ENCODE measurements around the gene PLCH1. TPM values are rescaled to one million over a fixed set of nuclear protein-coding genes. Genes with fewer than 3 reads are reported as not detected.

The PLCH1 gene
- total and polyA plus RNA-seq, 7 experiments from 2014 or later: 0.56 TPM; not detected in 6

- Mint-ChIP-seq H3K36me3 (no peaks in the 10 kb centered on the region), H3K27ac (no peak overlapping the region), H3K4me3 (no peak overlapping the region), H3K9me3 (no peaks in the 10 kb centered on the region), H3K27me3 (peaks cover 51 to 67% (median 66%) of the 10 kb centered on the region in 5 donors), H3K4me1 (peaks cover 12 to 27% (median 22%) of the 10 kb centered on the region in 7 donors)
- ATAC-seq (no peak), DNase-seq (no peak)
- H3K9me3 ChIP-seq (ENCODE audit: control insufficient read depth in 2 of 3, low read length in 3 of 3): no peaks in the 10 kb centered on the region
- H3K27me3 ChIP-seq (ENCODE audit: control insufficient read depth in 2 of 2, insufficient read depth in 2 of 2, low read length in 2 of 2): peaks cover 5 to 11% of the 10 kb centered on the region in 2 donors
- H3K27ac ChIP-seq (ENCODE audit: low read depth, low read length): no peak overlapping the region
- H3K4me3 ChIP-seq (ENCODE audit: low read length): no peak overlapping the region
- ChIA-PET CTCF (interaction anchor here (0.7 kb wide), 1 partner anchor 12 kb away, joined by 4 read pairs; no protein-coding TSS in a partner anchor), POLR2A (no interaction called here)
- peaks cover 5 to 13% of the 10 kb centered on the region in 2 donors for H3K4me1 ChIP-seq (ENCODE audit: control insufficient read depth in 2 of 2, insufficient read depth in 2 of 2, low read length in 2 of 2)
- intact Hi-C loops (cut with micrococcal nuclease): loop anchor here in 1 of 2 donors (5.0 kb wide), 1 partner anchor 66 kb away; the partner anchor contains the start of gene C3orf33
- H3K36me3 ChIP-seq (ENCODE audit: control insufficient read depth in 2 of 3, insufficient read depth in 3 of 3, low read length in 3 of 3): no peaks in the 10 kb centered on the region
These were observed 3.3 kb downstream of the PLCH1 start for GRCh38 chr3:155741603-155742002.

GRCh38 chr3:155741101-155741500 lies 3.8 kb downstream of the PLCH1 start:
- no peak overlapping the region for H3K4me3 Mint-ChIP-seq
- peaks cover 11 to 26% (median 22%) of the 10 kb centered on the region in 7 donors for H3K4me1 Mint-ChIP-seq
- no peak for DNase-seq
- H3K27me3 Mint-ChIP-seq: peaks cover 47 to 66% (median 64%) of the 10 kb centered on the region in 5 donors
- peaks cover 5 to 11% of the 10 kb centered on the region in 2 donors for H3K27me3 ChIP-seq (ENCODE audit: control insufficient read depth in 2 of 2, insufficient read depth in 2 of 2, low read length in 2 of 2)
- ATAC-seq: no peak
- POLR2A ChIA-PET: no interaction called here
- no peak overlapping the region for H3K27ac Mint-ChIP-seq
- H3K9me3 ChIP-seq (ENCODE audit: control insufficient read depth in 2 of 3, low read length in 3 of 3): no peaks in the 10 kb centered on the region
- no peaks in the 10 kb centered on the region for H3K36me3 ChIP-seq (ENCODE audit: control insufficient read depth in 2 of 3, insufficient read depth in 3 of 3, low read length in 3 of 3)
- peaks cover 5 to 13% of the 10 kb centered on the region in 2 donors for H3K4me1 ChIP-seq (ENCODE audit: control insufficient read depth in 2 of 2, insufficient read depth in 2 of 2, low read length in 2 of 2)
- H3K9me3 Mint-ChIP-seq: no peaks in the 10 kb centered on the region
- no peak overlapping the region for H3K4me3 ChIP-seq (ENCODE audit: low read length)
- intact Hi-C loops (cut with micrococcal nuclease): loop anchor here in 1 of 2 donors (5.0 kb wide), 1 partner anchor 66 kb away; the partner anchor contains the start of gene C3orf33
- H3K27ac ChIP-seq (ENCODE audit: low read depth, low read length): no peak overlapping the region
- H3K36me3 Mint-ChIP-seq: no peaks in the 10 kb centered on the region
- CTCF ChIA-PET: no interaction called here

GRCh38 chr3:155739154-155739553 lies 5.7 kb downstream of the PLCH1 start:
- Mint-ChIP-seq H3K9me3 (no peaks in the 10 kb centered on the region), H3K27me3 (peaks cover 46 to 64% (median 54%) of the 10 kb centered on the region in 5 donors), H3K27ac (no peak overlapping the region), H3K36me3 (no peaks in the 10 kb centered on the region), H3K4me1 (peaks cover 4 to 13% (median 12%) of the 10 kb centered on the region in 7 donors), H3K4me3 (no peak overlapping the region)
- Histone ChIP-seq H3K27ac (ENCODE audit: low read depth, low read length) (no peak overlapping the region), H3K36me3 (ENCODE audit: control insufficient read depth in 2 of 3, insufficient read depth in 3 of 3, low read length in 3 of 3) (no peaks in the 10 kb centered on the region), H3K27me3 (ENCODE audit: control insufficient read depth in 2 of 2, insufficient read depth in 2 of 2, low read length in 2 of 2) (peaks cover 0 to 11% of the 10 kb centered on the region in 2 donors), H3K4me1 (ENCODE audit: control insufficient read depth in 2 of 2, insufficient read depth in 2 of 2, low read length in 2 of 2) (peaks cover under 1 to 7% of the 10 kb centered on the region in 2 donors), H3K4me3 (ENCODE audit: low read length) (no peak overlapping the region), H3K9me3 (ENCODE audit: control insufficient read depth in 2 of 3, low read length in 3 of 3) (no peaks in the 10 kb centered on the region)
- ATAC-seq: no peak
- DNase-seq: peak in 2 of 9 donors; percentile 4 to 10
- intact Hi-C loops (cut with micrococcal nuclease): loop anchor here in 1 of 2 donors (1.0 kb wide), 1 partner anchor 121 kb away; no protein-coding TSS in a partner anchor
- ChIA-PET CTCF (interaction anchor here (0.9 kb wide), 1 partner anchor 1398 kb away, joined by 3 read pairs; no protein-coding TSS in a partner anchor), POLR2A (no interaction called here)

- H3K4me3 ChIP-seq (ENCODE audit: low read length): no peak overlapping the region
- DNase-seq: no peak
- peaks cover 0 to 9% of the 10 kb centered on the region in 2 donors for H3K27me3 ChIP-seq (ENCODE audit: control insufficient read depth in 2 of 2, insufficient read depth in 2 of 2, low read length in 2 of 2)
- H3K36me3 ChIP-seq (ENCODE audit: control insufficient read depth in 2 of 3, insufficient read depth in 3 of 3, low read length in 3 of 3): no peaks in the 10 kb centered on the region
- intact Hi-C loops (cut with micrococcal nuclease): loop anchor here in 1 of 2 donors (1.0 kb wide), 1 partner anchor 122 kb away; no protein-coding TSS in a partner anchor
- Mint-ChIP-seq H3K4me3 (no peak overlapping the region), H3K9me3 (no peaks in the 10 kb centered on the region), H3K27ac (no peak overlapping the region), H3K4me1 (peaks cover under 1 to 9% (median 8%) of the 10 kb centered on the region in 7 donors), H3K36me3 (no peaks in the 10 kb centered on the region), H3K27me3 (peaks cover 43 to 64% (median 50%) of the 10 kb centered on the region in 5 donors)
- CTCF ChIA-PET: no interaction called here
- POLR2A ChIA-PET: no interaction called here
- H3K9me3 ChIP-seq (ENCODE audit: control insufficient read depth in 2 of 3, low read length in 3 of 3): no peaks in the 10 kb centered on the region
- no peak for ATAC-seq
- no peak overlapping the region for H3K27ac ChIP-seq (ENCODE audit: low read depth, low read length)
- H3K4me1 ChIP-seq (ENCODE audit: control insufficient read depth in 2 of 2, insufficient read depth in 2 of 2, low read length in 2 of 2): peaks cover 0 to 2% of the 10 kb centered on the region in 2 donors
These were observed 6.2 kb downstream of the PLCH1 start for GRCh38 chr3:155738580-155739076.

- intact Hi-C loops (cut with micrococcal nuclease): no loop called here
- ChIA-PET CTCF (no interaction called here), POLR2A (no interaction called here)
- Mint-ChIP-seq H3K27me3 (peaks cover 42 to 62% (median 51%) of the 10 kb centered on the region in 5 donors), H3K4me3 (no peak overlapping the region), H3K9me3 (no peaks in the 10 kb centered on the region), H3K4me1 (peaks cover 0 to 6% (median 4%) of the 10 kb centered on the region in 7 donors), H3K36me3 (no peaks in the 10 kb centered on the region), H3K27ac (peak overlapping the region in 1 of 9 donors; percentile 77)
- Histone ChIP-seq H3K27ac (ENCODE audit: low read depth, low read length) (no peak overlapping the region), H3K4me3 (ENCODE audit: low read length) (no peak overlapping the region), H3K36me3 (ENCODE audit: control insufficient read depth in 2 of 3, insufficient read depth in 3 of 3, low read length in 3 of 3) (no peaks in the 10 kb centered on the region), H3K27me3 (ENCODE audit: control insufficient read depth in 2 of 2, insufficient read depth in 2 of 2, low read length in 2 of 2) (peaks cover 0 to 5% of the 10 kb centered on the region in 2 donors), H3K9me3 (ENCODE audit: control insufficient read depth in 2 of 3, low read length in 3 of 3) (no peaks in the 10 kb centered on the region), H3K4me1 (ENCODE audit: control insufficient read depth in 2 of 2, insufficient read depth in 2 of 2, low read length in 2 of 2) (no peaks in the 10 kb centered on the region)
- ATAC-seq (peak; percentile 32), DNase-seq (no peak)
These were observed 6.9 kb downstream of the PLCH1 start for GRCh38 chr3:155737844-155738460.

- Mint-ChIP-seq H3K27ac (no peak overlapping the region), H3K4me3 (no peak overlapping the region), H3K27me3 (peaks cover 31 to 55% (median 47%) of the 10 kb centered on the region in 5 donors), H3K36me3 (peaks cover 0 to 1% (median 0%) of the 10 kb centered on the region in 5 donors), H3K4me1 (peaks cover 0 to 5% (median 0%) of the 10 kb centered on the region in 7 donors), H3K9me3 (no peaks in the 10 kb centered on the region)
- no peaks in the 10 kb centered on the region for H3K36me3 ChIP-seq (ENCODE audit: control insufficient read depth in 2 of 3, insufficient read depth in 3 of 3, low read length in 3 of 3)
- H3K9me3 ChIP-seq (ENCODE audit: control insufficient read depth in 2 of 3, low read length in 3 of 3): no peaks in the 10 kb centered on the region
- no peak overlapping the region for H3K4me3 ChIP-seq (ENCODE audit: low read length)
- ATAC-seq (no peak), DNase-seq (no peak)
- ChIA-PET CTCF (no interaction called here), POLR2A (no interaction called here)
- H3K4me1 ChIP-seq (ENCODE audit: control insufficient read depth in 2 of 2, insufficient read depth in 2 of 2, low read length in 2 of 2): no peaks in the 10 kb centered on the region
- no peaks in the 10 kb centered on the region for H3K27me3 ChIP-seq (ENCODE audit: control insufficient read depth in 2 of 2, insufficient read depth in 2 of 2, low read length in 2 of 2)
- intact Hi-C loops (cut with micrococcal nuclease): no loop called here
- no peak overlapping the region for H3K27ac ChIP-seq (ENCODE audit: low read depth, low read length)
These were observed 8.5 kb downstream of the PLCH1 start for GRCh38 chr3:155736381-155736780.
